GM12873 (cell line): ENCODE measurements around the gene SPSB4.

Source experiments
- TF ChIP-seq, protein P1 (sequence below): IDR thresholded peaks from 2 replicates; pipeline ENCODE4 v1.5.1; 2012; ENCODE audit warnings: low read depth, mild to moderate bottlenecking, moderate library complexity, low read length, control low read depth; ENCODE audit not compliant: insufficient read depth; ENCODE audit errors: missing control alignments

Gene SPSB4

DNA sequence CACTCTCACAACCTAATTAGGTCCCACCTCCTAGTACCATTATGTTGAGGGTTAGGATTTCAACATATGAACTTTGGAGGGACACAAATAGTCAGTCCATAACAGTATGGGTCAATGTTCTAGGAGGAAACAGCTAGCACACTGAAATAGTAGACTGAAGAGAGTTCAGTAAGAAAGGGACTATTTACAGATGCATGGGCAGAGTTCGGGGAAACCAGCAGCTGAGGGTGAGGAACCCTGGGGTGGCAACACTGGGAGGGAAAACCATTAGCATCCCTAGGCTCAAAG, 102.5 kb downstream of the SPSB4 start:
- TF ChIP-seq, protein P1, sequence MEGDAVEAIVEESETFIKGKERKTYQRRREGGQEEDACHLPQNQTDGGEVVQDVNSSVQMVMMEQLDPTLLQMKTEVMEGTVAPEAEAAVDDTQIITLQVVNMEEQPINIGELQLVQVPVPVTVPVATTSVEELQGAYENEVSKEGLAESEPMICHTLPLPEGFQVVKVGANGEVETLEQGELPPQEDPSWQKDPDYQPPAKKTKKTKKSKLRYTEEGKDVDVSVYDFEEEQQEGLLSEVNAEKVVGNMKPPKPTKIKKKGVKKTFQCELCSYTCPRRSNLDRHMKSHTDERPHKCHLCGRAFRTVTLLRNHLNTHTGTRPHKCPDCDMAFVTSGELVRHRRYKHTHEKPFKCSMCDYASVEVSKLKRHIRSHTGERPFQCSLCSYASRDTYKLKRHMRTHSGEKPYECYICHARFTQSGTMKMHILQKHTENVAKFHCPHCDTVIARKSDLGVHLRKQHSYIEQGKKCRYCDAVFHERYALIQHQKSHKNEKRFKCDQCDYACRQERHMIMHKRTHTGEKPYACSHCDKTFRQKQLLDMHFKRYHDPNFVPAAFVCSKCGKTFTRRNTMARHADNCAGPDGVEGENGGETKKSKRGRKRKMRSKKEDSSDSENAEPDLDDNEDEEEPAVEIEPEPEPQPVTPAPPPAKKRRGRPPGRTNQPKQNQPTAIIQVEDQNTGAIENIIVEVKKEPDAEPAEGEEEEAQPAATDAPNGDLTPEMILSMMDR, result no peak

DNA sequence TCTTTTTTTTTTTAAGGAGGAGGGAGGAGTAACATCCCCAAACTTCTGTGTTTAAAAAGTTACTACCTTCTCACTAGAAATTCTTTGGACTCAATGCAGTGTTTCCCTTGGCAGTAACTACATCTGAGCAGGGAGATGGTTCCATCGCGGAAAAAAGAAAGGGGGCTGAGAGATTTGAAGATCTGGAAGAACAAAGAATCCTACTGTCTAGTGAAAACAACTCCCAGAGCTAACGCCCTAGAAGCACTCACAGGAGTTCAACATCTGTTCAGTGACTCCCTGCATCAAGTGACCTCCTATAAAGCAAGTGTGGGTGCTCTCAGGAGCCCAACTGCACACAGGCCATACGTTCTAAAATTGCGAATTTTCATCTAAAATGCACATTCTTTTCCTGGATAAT, 113.7 kb downstream of the SPSB4 start:
- TF ChIP-seq, protein P1, result no peak

DNA sequence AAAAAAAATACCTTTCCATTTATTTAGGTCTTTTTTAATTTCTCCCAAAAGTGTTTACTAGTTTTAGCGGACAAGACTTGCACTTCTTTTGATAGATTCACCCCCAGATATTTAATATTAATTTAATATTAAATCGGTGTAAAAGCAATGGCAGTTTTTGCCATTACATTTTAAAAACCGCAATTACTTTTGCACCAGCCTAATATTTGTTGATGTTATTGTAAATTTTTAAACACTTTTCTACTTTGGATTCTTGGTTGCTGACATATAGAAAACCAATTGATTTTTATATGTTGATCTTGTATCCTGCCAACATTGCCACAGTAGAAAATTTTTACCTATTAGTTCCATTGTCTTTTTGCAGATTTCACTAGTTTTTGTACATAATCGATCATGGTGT, 116.5 kb downstream of the SPSB4 start:
- TF ChIP-seq, protein P1, result no peak

GRCh38 chr3:141170678-141171295, 119.6 kb downstream of the SPSB4 start:
- TF ChIP-seq, protein P1, result no peak

- TF ChIP-seq, protein P1, result no peak
Measured at GRCh38 chr3:141174674-141175073, 123.5 kb downstream of the SPSB4 start.

- TF ChIP-seq, protein P1, result no peak
Measured at GRCh38 chr3:141176775-141177174, 125.6 kb downstream of the SPSB4 start.

- TF ChIP-seq, protein P1, result no peak
Measured at GRCh38 chr3:141178026-141178425, 126.9 kb downstream of the SPSB4 start.
